Stimulated activated CD4-positive, alpha-beta T cell treated with anti-CD3 and anti-CD28 coated beads, Interleukin-15, amount 100 ng/mL, for 48 hours (primary cell): ENCODE data around the gene LIPT2.

ENCODE experiments used
- DNase-seq, 2 donors: peaks; one replicate each; pipeline ENCODE4 v3.0.0-alpha.2; 2020; ENCODE audit warnings: low read depth in 2 of 2

The LIPT2 gene

DNA sequence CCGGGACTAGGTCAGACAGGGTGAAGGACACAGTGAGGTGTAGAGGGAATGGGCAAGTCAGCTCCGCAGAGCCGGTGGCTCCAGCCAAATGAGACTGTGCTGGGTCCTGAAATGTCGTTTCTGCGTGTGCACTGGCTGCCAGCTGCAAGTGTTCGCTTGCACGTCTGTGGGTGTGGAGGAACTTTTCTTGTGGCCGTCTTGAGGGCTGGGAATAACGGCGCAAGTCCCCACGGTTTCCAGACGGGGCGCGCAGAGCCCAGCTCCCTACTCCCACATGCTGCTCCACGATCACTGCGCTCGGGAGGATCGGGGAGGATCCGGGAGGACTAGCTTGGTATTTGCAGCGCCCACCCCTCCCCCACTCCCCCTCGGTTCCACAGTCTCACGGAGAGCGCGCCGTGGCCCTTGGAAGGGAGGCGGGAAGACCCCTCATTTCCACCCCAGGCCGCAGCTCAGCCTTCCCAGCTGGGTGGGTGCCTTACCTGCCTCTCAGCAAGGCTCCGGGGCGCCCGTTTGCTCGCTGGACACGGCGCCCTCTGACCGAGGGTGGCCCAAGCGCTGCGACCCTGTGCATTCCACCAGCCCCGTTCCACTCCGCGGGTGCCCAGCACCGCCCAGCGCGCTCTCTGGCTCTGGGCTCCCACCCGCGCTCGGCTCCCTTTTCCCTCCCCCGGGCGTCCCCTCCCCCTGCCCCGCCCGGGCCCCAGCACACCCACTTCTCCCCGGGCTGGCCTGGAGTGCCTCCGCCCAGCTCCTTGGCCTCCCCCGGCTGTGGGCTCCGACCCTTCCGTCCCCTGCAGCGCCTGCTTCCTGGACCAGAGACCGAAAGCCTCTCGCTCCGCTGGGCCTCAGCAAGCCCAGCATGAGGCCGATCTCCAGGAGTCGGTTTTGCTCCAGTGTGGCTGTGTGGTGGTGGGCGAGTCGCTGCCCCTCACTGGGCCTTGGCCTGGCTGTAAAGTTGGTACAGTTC, 26.3 kb downstream of the LIPT2 start, which contains the start of gene KCNE3:
Gene KCNE3 (minus strand): TSS at position 634 of the 970 bp plus-strand sequence. CDS start 9,986 bp downstream, outside the sequence.
- no peak for DNase-seq

GRCh38 chr11:74465291-74465708, 28.2 kb downstream of the LIPT2 start:
- DNase-seq: no peak

DNA sequence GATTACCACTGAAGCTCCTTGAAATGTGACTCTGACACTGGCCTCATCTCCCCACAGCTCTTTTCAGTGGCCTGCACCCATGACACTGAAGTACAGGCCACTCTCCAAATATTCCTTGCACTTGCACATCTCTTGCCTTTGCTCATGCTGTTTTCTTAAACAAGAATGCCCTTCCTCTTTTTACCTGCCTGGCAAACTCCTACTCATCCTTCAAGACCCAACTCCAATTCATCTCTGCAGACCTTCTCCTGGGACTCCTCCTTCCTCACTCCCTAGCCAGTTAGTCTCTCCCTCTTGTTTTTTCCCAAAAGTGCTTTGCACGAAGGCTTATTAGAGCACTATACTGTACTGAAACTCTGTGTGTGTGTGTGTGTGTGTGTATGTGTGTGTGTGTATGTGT, 28.8 kb downstream of the LIPT2 start:
- DNase-seq: no peak

- no peak for DNase-seq
These were observed 30.3 kb downstream of the LIPT2 start for GRCh38 chr11:74463216-74463615.

- no peak for DNase-seq
These were observed 30.9 kb downstream of the LIPT2 start for GRCh38 chr11:74462631-74463030.

DNA sequence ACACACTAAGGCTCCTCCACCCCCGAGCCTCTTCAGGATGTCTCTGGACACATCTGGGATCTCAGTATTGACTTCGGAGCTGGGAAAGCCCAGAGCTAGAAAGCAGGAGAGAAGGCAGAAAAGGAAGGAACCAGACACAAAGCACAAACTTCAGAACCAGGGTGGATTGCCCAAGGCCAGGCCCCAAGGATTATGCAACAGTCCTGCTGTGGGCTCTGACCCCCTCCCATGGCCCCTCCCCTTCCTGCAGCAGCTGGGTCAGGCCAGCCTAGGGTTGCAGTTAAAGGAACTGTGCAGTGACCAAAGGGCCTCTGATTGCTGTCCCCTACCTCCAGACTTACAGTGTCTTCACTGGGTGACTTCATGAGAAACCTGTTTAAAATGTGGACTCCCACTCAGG, 31.5 kb downstream of the LIPT2 start:
- no peak for DNase-seq

DNA sequence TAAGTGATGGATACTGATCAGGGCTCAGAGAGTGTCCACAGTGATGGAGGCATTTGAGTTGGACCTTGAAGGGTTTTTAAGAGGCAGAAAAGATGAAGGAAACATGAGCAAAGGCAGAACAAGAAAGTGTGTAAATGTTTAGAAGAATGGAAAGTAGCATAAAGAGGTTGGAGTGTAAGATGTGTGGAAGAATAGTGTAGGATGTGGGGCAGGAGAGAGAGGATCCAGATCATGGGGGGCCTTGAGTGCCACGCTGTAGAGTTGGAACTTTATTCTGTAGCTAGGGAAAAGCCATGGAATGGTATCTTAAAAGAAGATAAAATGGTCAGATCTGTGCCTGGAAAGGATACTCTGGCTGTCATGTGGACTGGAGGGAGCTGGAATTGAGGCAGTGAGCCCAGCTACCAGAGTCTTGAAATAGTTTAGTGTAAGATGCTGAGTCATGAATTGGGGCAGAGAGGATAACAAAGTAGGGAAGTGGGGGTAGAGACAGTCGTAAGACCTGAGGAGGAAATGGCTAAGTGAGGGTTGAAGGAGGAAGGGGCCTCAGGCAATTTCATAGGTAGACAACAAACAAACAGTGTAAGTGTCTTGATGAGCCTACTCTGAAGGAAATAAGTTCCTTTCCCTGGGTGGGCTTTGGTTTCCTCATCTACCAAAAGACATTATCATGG, 32.9 kb downstream of the LIPT2 start:
- no peak for DNase-seq

DNA sequence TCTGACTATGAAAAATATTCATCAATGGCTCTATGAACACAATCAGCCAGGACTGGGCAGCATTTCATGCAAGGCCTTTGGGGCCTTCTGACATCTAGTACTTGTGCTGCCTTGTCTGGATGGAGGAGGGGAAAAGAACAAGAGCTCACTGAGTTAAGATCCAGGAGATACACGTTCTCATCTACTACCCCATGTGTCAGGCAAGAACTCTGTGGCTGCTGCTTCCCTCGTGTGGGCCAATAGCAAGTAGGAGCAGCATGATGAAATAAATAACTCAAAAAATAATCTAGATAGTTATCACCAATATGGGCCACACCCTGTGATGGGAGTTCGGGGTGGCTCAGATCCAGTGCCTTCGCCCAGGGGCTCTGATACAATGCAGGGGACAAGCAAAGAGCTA, 33.5 kb downstream of the LIPT2 start:
- DNase-seq: no peak

GRCh38 chr11:74459584-74459983, 33.9 kb downstream of the LIPT2 start:
- no peak for DNase-seq

DNA sequence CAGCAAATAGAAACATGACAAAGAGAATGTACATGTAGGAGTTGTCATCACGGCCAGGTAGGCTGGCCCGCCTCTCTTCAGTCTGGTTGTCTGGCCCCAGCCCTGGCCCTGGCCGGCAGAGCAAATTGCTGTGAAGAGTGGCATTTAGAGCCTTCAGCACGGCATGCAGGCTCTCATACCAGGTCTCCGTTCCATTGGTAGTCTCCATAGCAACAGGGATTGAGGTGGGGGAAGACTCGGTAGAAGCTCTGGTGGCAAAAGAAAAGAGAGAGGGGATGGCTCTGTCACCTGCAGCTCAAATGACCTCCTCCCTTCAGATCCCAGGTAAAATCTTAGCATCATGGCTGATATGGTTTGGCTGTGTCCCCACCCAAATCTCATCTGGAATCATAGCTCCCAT, 36.2 kb downstream of the LIPT2 start:
- DNase-seq: no peak

DNA sequence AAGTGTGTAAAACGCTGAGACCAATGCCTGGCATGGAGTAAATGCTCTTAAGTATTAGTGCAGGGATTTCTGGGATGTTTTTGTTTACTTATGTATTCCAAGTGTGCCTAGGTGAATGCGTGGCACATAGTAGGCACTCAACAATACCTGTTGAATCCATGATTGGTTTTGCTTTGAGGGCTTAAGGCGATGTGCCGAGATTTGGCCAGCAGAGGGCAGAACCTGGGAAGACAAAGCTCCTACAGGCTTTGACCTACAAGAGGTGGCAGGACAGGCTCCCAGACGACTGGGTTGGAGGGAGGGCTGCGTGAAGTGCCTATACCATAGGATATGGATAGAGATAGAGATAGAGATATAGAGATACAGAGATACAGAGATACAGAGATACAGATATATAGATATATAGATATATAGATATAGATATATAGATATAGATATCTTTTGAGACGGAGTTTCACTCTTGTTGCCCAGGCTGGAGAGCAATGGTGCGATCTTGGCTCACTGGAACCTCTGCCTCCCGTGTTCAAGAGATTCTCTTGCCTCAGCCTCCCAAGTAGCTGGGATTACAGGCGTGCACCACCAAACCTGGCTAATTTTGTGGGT, 40.0 kb downstream of the LIPT2 start:
- peak; percentile 30 to 62 for DNase-seq

GRCh38 chr11:74452366-74452765, 41.2 kb downstream of the LIPT2 start:
- no peak for DNase-seq

DNA sequence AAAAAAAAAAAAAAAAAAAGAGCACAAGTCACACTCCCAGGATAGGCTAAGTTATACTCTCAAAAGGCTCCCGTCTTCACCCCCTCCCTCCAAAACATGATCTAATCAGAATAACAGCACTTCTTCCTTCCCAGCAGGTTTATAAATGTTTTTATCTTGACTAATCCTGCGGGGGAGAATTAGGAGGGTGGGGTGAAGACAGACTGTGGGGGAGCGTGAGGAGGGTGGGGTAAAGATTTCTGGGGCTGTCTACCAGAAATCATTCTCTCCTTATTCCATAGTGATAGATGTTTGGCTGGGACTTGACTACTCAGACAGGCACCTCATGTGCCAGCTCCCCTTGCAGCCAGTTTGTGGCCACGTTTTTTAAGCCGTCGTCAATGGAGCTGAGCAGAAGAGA, 43.2 kb downstream of the LIPT2 start:
- no peak for DNase-seq

DNA sequence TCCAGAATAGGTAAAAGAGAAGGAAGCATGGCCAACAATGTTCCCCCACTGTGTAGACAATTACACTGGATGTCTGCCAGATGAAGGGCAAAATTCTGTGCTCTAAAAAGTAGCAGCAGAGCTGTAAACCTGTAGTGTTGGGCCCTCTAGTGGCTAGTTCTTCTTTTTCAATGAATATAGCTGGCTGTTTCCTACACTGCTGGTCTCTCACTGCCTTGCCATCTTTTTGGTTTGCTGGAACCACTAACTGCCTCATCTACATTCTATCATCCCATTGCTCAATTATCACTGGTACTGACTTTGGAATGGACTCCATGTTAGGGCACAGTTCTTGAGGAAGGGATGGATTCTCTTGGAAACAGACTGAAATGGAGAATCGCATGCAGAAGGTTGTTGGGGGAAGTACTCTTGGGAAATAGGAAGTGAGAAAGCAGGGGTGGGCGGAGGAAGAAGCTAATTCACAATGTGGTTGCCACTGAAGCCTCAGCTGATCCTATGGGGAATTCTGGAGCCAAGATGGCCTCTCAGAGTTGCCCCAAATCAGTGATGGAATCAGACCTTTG, 44.1 kb downstream of the LIPT2 start:
- peak in 1 of 2 donors; percentile 12 for DNase-seq

DNA sequence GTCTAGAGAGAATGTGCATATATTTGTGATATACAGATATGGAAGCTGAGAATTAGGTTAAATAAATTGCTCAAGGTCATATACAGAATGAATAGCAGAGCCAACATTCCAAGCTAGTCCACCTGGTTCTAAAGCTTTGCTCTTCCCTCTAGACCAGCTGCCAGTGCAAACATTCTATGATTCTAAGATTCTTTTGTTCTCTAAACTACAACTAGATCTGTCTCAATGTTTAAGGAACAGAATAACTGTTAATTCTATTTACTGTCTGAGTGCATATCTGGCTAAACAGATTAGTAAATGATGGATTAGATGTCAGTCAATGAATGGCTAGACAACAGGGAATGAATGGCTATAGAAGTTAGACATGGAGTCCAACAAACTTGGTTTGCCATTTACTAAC, 45.8 kb downstream of the LIPT2 start:
- DNase-seq: no peak

GRCh38 chr11:74446532-74446938, 47.0 kb downstream of the LIPT2 start:
- no peak for DNase-seq

GRCh38 chr11:74444173-74444826, 49.2 kb downstream of the LIPT2 start:
- DNase-seq: no peak

DNA sequence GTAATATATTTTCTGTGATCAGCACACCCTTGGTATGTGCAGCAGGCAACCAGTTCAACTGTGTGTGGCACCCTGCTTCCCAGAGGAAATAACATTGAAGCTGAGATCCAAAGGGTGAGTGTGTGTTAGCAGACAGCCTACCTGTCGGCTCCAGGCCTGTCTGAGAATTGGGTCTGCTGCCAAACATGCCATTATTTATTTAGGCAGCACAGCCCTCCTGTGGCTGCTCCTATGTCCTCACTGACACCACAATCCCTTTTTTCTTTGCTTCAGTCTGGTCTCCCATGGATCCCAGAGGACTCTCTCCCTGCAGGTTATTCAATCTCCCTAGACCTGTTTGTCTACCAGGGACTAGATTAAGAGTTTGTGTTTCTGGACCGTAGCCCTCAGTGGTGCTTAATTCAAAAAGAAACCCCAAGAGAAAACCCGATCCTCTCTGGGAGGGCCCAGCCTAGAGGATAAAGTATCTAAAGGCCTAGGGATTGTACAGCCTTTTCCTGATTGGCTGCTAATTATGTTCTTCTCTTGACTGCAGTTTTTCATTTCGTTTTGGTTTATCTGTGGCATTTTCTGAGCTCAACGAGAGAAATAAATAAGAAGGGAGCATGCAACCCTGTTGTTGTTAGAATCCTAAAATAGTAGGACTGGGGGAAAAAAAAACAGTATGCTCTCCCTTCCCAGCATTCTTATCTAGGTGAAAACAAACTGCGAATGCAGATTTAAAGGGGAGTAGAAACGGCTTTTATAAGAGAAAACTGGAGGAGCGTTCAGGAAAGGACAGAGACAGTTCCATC, 50.3 kb downstream of the LIPT2 start:
- no peak for DNase-seq

DNA sequence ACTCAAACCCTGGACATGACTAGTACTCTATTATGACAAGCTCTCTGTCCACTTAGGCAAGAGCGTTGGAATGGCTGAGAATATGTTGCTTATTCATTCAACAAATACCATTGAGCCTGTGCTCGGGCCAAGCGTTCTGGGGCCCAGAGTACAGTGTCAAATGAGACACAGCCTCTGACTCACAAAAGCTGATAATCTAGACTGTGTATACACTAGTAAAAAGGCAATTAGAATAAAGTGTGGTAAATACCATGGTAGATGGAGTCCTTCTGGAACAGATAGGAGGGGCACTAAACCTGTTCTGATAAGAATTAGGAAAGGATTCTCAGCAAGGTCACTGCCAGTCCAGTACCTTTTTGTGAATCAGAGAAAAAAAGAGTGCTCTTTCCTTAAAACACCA, 50.9 kb downstream of the LIPT2 start:
- no peak for DNase-seq
